Activated naive CD4-positive, alpha-beta T cell treated with anti-CD3 and anti-CD28 coated beads, Interleukin-2, amount 10 ng/mL, durations not matched to agents 5 hours and 36 hours (primary cell): ENCODE measurements around the gene KCNA1. TPM values are rescaled to one million over a fixed set of nuclear protein-coding genes. Genes with fewer than 3 reads are reported as not detected.

Experiments used
- total RNA-seq, 2 experiments: library from RNA; stranded (reverse); gene quantifications; one replicate each; pipeline ENCODE4 v1.2.3, GENCODE V29; 2021

The KCNA1 gene
- total RNA-seq = not detected

GRCh38 chr12:4909734-4910501 lies at the start of gene KCNA1:
Gene KCNA1, plus strand, starts transcription at chr12:4909905. Its CDS starts 1,474 bp downstream, at chr12:4911379.

Other genes with a start within 250 kb of the KCNA1 start
- gene GALNT8, start 189.5 kb upstream of the KCNA1 start, total RNA-seq = under 1 TPM in 1 of 2 experiments, not detected in 1; 0.14 TPM
- gene KCNA5, start 134.0 kb downstream of the KCNA1 start, total RNA-seq = not detected